Heart right ventricle (tissue), 16 donors: Measurements from ENCODE around the gene SORCS3. TPM values are rescaled to one million over a fixed set of nuclear protein-coding genes. Genes with fewer than 3 reads are reported as not detected.

Source experiments
- ATAC-seq, 8 donors: fragments of 200-7000 bp; cut with Tn5 transposase; one replicate each; pipeline ENCODE4 v1.9.1; 2020; ENCODE audit warnings: mild to moderate bottlenecking in 8 of 8, moderate library complexity in 8 of 8, moderate number of reproducible peaks in 1 of 8
- DNase-seq, 2 donors: peaks; one replicate each; pipeline ENCODE4 v3.0.0-alpha.2; 2020
- H3K27ac ChIP-seq, 10 donors: fragments of 200-600 bp; sonication (generic) in 2 of 10; one replicate each; pipeline versions ENCODE4 v1.5.0 to v1.8.0; 2020 to 2022; ENCODE audit warnings: mild to moderate bottlenecking in 3 of 10
- H3K27me3 ChIP-seq, 7 donors: fragments of 200-600 bp; one replicate each; pipeline ENCODE4 v1.8.0; 2021 to 2022; ENCODE audit warnings: mild to moderate bottlenecking in 2 of 7
- H3K36me3 ChIP-seq, 9 donors: fragments of 200-600 bp; sonication (generic) in 1 of 9; one replicate each; pipeline versions ENCODE4 v1.5.0 to v1.8.0; 2020 to 2022; ENCODE audit warnings: mild to moderate bottlenecking in 2 of 9
- H3K4me1 ChIP-seq, 9 donors: fragments of 200-600 bp; sonication (generic) in 1 of 9; one replicate each; pipeline versions ENCODE4 v1.5.0 to v1.8.0; 2020 to 2022; ENCODE audit warnings: mild to moderate bottlenecking in 4 of 9
- H3K4me3 ChIP-seq, 10 donors: fragments of 200-600 bp; sonication (generic) in 2 of 10; one replicate each; pipeline versions ENCODE4 v1.5.0 to v1.8.0; 2020 to 2022; ENCODE audit warnings: mild to moderate bottlenecking in 7 of 10, moderate library complexity in 2 of 10
- H3K9me3 ChIP-seq, 11 donors: fragments of 200-600 bp in 10 of 11; sonication (generic) in 2 of 11; one replicate each; pipeline versions ENCODE4 v1.5.0 to v1.8.0; 2013 to 2022; ENCODE audit warnings: mild to moderate bottlenecking in 2 of 11, control low read depth in 1 of 11, moderate library complexity in 1 of 11
- WGBS, 2 donors: extraction: QIAGEN DNeasy Blood & Tissue Kit; methylation state at CpG; one replicate each; pipeline ENCODE4 v1.1.7; 2013; ENCODE audit warnings: inconsistent platforms in 1 of 2; 5-methylcytosine and 5-hydroxymethylcytosine counted together
- intact Hi-C, 10 donors: fragments of 100-400 bp; cut with DNase I; formaldehyde crosslinking; loops; one replicate each; pipeline versions ENCODE4 v1.11.1 to v1.14.2; 2022
- polyA plus RNA-seq, 2 donors: library from polyadenylated mRNA; stranded (reverse); fragments of 200-250 nt; gene quantifications; one replicate each; pipeline ENCODE4 v1.2.3, GENCODE V29; 2013
- total RNA-seq, 10 donors: library from RNA; stranded (reverse); fragmentation: NEBNext Ultra II Directional in 3 of 10; extraction: Animal tissue kit (Norgen Biotek cat#: 25700) in 3 of 10; gene quantifications; one replicate each; pipeline versions ENCODE4 v1.2.1 to v1.2.4, GENCODE V29; 2021 to 2023
- TF ChIP-seq, protein P1 (sequence below), 9 donors: fragments of 200-600 bp; sonication (generic) in 2 of 9; IDR thresholded peaks; one replicate each; pipeline versions ENCODE4 v1.5.0 to v1.8.0; 2021 to 2022; ENCODE audit warnings: antibody characterized with exemption in 9 of 9, mild to moderate bottlenecking in 5 of 9, moderate library complexity in 1 of 9
- donor health status: Arrhythmogenic right ventricular cardiomyopathy.
- donor health status: ischemic (EF 13 %, LVEDD 7.1; RV severe dilation, severe dysfunction).
- donor health status: healthy with polysubstance abuse.
- donor health status: DM: no; HTN: yes; CAD: no.
- donor health status: DM: no; HTN: no; CAD: no.
- donor health status: ischemic (EF 25% LVEDD 6.9; RV normal size, moderate dysfunction).
- donor health status: ischemic (EF 25% LVEDD 5.7; RV mildly dilated, moderate dysfunction).
- donor health status: healthy.
- donor health status: DM: yes; HTN: yes; CAD: no.
- donor health status: Ischemic cardiomyopathy.
- donor health status: ischemic (EF 35%, LVEDD 5.7; RV mildly dilated, moderate dysfunction).
- donor health status: nonischemic (EF 11% LVEDD 7.7; RV severe dilation, severe dysfunction).
- donor health status: DM: yes; HTN: yes; CAD: no.
- donor health status: PGD.
- donor health status: ischemic (EF 29% LVEDD 5.4; RV normal size, mild dysfunction).
- donor health status: nonischemic (EF 23%, LVEDD 6.1; RV moderate dilation, normal function).

The SORCS3 gene
- total and polyA plus RNA-seq, 12 donors: 0.01 to 0.09 (median 0.05) TPM; not detected in 4

DNA sequence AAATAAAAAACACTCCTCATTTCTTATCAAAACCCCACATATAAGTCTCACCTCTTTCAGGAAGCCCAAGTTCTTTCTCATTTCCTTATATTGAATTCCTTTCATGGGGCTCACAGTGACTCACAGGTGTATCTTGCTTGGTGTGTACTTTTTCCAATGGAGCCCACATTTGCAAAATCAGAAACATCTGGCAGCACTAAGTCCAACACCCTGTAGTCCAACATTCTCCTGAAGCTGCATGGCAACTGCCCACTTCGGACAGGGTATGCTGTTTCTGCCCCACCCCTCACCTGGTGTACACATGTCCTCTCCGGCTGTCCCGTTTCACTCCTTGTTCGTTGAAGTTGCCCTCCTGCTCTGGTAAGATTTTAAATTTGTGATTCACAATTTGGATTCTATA is 544.1 kb downstream of the SORCS3 start:
- Histone ChIP-seq H3K9me3 (no peaks in the 10 kb centered on the region), H3K4me1 (no peaks in the 10 kb centered on the region), H3K36me3 (no peaks in the 10 kb centered on the region), H3K27ac (no peak overlapping the region), H3K4me3 (no peak overlapping the region), H3K27me3 (no peaks in the 10 kb centered on the region)
- no peak for DNase-seq
- WGBS, 2 donors: 76 to 83% methylated on average over 4 of the region's 4 CpGs
- intact Hi-C loops: no loop called here
- no peak for ATAC-seq
- TF ChIP-seq, protein P1, sequence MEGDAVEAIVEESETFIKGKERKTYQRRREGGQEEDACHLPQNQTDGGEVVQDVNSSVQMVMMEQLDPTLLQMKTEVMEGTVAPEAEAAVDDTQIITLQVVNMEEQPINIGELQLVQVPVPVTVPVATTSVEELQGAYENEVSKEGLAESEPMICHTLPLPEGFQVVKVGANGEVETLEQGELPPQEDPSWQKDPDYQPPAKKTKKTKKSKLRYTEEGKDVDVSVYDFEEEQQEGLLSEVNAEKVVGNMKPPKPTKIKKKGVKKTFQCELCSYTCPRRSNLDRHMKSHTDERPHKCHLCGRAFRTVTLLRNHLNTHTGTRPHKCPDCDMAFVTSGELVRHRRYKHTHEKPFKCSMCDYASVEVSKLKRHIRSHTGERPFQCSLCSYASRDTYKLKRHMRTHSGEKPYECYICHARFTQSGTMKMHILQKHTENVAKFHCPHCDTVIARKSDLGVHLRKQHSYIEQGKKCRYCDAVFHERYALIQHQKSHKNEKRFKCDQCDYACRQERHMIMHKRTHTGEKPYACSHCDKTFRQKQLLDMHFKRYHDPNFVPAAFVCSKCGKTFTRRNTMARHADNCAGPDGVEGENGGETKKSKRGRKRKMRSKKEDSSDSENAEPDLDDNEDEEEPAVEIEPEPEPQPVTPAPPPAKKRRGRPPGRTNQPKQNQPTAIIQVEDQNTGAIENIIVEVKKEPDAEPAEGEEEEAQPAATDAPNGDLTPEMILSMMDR (IDR thresholded peaks at IDR 0.05): no peak

DNA sequence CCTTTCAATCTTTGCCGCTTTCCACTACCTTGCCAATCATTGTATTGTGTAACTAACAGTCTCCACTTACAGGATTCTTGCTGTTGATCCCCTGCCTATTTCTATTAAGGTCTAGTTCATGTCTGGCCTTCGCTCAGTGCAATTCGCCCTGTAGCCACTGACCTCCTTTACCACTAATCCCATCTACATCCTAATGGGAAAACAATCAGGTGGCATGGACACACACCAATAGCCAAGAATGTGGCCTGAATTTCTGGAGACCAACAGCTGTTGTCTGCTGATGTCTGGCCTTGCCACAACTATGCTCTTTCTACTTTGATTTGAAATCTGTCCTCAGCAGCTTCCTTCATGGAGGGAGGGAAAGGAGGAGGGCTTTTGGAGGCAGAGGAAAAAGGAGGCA is 546.2 kb downstream of the SORCS3 start:
- Histone ChIP-seq H3K36me3 (no peaks in the 10 kb centered on the region), H3K9me3 (no peaks in the 10 kb centered on the region), H3K27me3 (peaks cover 0 to 3% (median 0%) of the 10 kb centered on the region in 7 donors), H3K4me1 (no peaks in the 10 kb centered on the region), H3K4me3 (no peak overlapping the region), H3K27ac (no peak overlapping the region)
- ATAC-seq (no peak), DNase-seq (no peak)
- intact Hi-C loops: no loop called here
- TF ChIP-seq, protein P1 (IDR thresholded peaks at IDR 0.05): no peak
- WGBS, 2 donors: 86 to 94% methylated on average over 3 of the region's 3 CpGs

DNA sequence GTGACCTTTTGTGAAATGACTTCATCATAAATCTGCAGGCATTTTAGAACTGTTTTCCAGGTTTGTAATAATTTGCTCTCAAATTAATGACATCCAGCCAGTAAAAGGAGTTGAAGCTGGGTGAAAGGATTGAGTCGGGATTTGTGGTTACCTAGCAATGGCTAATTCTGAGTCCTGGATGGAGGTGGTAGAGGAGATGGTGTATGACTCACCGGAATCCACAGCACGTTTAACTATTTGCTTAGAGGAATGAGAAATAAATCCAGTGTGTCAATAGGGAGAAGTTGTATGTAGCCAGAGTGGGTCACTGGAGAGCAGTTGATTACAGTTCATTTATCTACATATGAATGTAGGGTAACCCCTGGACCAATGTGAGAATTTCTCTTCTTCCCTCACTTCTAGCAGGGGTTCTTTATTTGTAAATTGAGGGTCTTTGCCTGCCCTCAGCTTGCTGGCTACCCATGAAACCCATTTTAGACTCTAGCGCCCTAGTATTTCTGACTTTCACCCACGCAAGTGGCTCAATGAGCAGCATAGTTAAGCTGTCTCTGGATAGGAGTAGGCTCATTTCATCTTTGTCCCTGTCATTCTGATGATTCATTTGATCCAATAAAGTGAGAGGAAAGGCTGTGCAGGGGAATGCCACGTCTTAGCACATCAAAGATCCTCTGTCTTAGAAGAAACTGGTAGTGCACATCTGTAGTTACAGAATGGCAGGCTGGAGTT is 547.8 kb downstream of the SORCS3 start:
- H3K9me3 ChIP-seq: no peaks in the 10 kb centered on the region
- no peaks in the 10 kb centered on the region for H3K4me1 ChIP-seq
- TF ChIP-seq, protein P1 (IDR thresholded peaks at IDR 0.05): no peak
- H3K27me3 ChIP-seq: peaks cover 0 to 3% (median 0%) of the 10 kb centered on the region in 7 donors
- no peak overlapping the region for H3K27ac ChIP-seq
- intact Hi-C loops: no loop called here
- 70 to 76% methylated on average over 6 of the region's 6 CpGs for WGBS, 2 donors
- DNase-seq (no peak), ATAC-seq (no peak)
- no peak overlapping the region for H3K4me3 ChIP-seq
- no peaks in the 10 kb centered on the region for H3K36me3 ChIP-seq

DNA sequence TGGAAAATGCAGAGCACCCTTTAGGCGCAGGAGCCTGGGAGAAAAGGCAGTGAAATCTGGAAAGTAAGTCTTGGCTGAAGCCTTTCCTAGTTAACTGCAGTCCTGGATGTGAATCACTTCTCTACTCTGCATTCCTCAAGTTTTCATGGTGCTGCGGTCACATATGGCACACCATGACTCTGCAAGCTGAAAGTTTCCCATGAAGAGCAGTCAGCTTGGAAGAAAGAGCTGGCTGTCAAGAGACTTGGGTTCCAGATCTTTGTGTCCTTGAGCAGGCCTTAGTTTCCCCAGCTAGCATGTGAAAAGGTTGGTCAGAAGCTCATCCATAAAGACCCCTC is 548.3 kb downstream of the SORCS3 start:
- WGBS, 2 donors: 87 to 94% methylated on average over 2 of the region's 2 CpGs
- no peak overlapping the region for H3K4me3 ChIP-seq
- no peaks in the 10 kb centered on the region for H3K9me3 ChIP-seq
- no peak for ATAC-seq
- DNase-seq: no peak
- no peak overlapping the region for H3K27ac ChIP-seq
- TF ChIP-seq, protein P1 (IDR thresholded peaks at IDR 0.05): no peak
- intact Hi-C loops: no loop called here
- H3K27me3 ChIP-seq: peaks cover 0 to 3% (median 0%) of the 10 kb centered on the region in 7 donors
- no peaks in the 10 kb centered on the region for H3K36me3 ChIP-seq
- no peaks in the 10 kb centered on the region for H3K4me1 ChIP-seq
